RWPE1 (cell line): ENCODE measurements around the gene PDZRN4.
"Not testable (repeated sequence)": the region's sequence is repeated elsewhere in the genome, so short reads cannot be mapped to it uniquely, and the experiment has no call there.

Source experiments
- CTCF ChIA-PET: fragments of 350-600 bp; sonication (Branson Sonifier 250); formaldehyde crosslinking; extraction: SDS; loops from one replicate; lab custom pipeline; 2021; lab: Yijun Ruan, JAX
- POLR2A ChIA-PET: fragments of 400-600 bp; formaldehyde crosslinking; extraction: SDS; loops from one replicate; lab custom pipeline; 2020; ENCODE audit warnings: antibody characterized with exemption; ENCODE audit not compliant: low non-redundant PET; lab: Yijun Ruan, JAX
- DNase-seq: peaks from one replicate; pipeline ENCODE4 v3.0.0; 2012; ENCODE audit warnings: low spot score
- H3K27ac ChIP-seq: fragments of 450-650 bp; 2 replicates; pipeline ENCODE4 v1.5.1; 2017
- TF ChIP-seq, protein P1 (sequence below): fragments of 450-650 bp; conservative IDR thresholded peaks from 2 replicates; pipeline ENCODE4 v1.5.1; 2017; ENCODE audit warnings: low read depth, mild to moderate bottlenecking

The PDZRN4 gene

DNA sequence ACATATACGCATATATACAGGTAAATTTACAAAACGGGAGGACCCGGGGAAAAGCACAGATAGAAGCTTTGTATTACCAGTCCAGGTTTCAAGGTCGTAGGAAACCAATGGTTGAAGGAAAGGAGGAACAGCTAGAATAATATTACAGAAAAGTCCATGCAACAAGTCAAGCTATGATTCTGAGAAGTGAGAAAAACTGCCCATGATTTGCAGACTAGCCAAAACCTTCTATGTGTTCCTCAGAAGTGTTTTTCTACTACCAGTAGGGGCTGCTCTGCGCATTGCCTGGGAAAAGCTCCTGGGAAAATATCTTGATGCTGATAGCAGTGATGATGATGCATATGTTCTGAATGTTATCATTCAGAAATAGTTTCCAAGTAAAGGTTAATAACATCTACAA lies 2.2 kb downstream of the PDZRN4 start:
- no peak for DNase-seq
- CTCF ChIA-PET: interaction anchor here (0.5 to 0.7 kb wide), 4 partner anchors 307 to 936 kb away, joined by 3 to 4 read pairs (median 3); no protein-coding TSS in a partner anchor
- no peak overlapping the region for H3K27ac ChIP-seq
- TF ChIP-seq, protein P1, sequence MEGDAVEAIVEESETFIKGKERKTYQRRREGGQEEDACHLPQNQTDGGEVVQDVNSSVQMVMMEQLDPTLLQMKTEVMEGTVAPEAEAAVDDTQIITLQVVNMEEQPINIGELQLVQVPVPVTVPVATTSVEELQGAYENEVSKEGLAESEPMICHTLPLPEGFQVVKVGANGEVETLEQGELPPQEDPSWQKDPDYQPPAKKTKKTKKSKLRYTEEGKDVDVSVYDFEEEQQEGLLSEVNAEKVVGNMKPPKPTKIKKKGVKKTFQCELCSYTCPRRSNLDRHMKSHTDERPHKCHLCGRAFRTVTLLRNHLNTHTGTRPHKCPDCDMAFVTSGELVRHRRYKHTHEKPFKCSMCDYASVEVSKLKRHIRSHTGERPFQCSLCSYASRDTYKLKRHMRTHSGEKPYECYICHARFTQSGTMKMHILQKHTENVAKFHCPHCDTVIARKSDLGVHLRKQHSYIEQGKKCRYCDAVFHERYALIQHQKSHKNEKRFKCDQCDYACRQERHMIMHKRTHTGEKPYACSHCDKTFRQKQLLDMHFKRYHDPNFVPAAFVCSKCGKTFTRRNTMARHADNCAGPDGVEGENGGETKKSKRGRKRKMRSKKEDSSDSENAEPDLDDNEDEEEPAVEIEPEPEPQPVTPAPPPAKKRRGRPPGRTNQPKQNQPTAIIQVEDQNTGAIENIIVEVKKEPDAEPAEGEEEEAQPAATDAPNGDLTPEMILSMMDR: peak; percentile 22; the same call in 1 of the 2 replicates
- POLR2A ChIA-PET: no interaction called here

DNA sequence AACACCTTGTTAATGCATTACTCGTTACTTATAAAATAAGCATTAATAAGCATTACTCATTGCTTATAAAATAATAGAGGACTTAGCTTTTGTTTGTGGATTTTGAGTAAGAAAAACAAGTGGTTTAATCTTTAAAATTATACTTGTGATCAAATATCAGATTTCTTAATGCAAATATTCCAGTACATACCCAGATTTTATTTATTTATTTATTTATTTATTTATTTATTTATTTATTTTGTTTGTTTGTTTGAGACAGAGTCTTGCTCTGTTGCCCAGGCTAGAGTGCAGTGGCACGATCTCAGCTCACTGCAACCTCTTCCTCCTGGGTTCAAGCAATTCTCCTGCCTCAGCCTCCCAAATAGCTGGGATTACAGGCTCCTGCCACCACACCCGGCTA lies 3.4 kb downstream of the PDZRN4 start:
- POLR2A ChIA-PET, DNase-seq, CTCF ChIA-PET, H3K27ac ChIP-seq: not testable (repeated sequence)

DNA sequence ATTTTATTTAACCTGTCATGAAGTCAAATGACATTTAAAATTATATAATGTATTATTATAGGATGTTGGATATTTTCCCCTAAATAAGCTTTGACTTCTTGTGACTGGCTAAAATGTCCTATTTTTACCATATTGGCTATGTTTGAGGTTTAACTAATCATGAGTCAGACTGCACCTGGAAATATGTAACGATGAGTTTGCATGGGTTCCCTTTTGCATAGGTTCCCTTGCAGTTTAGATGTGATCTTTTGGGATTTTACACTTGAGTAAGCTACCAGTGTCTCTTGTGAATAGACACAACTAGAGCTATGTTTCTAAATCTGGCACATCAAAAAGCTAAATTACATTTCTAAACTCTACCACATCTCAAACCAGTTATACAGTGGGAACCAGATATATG lies 5.2 kb downstream of the PDZRN4 start:
- TF ChIP-seq, protein P1: no peak
- POLR2A ChIA-PET: no interaction called here
- no peak for DNase-seq
- H3K27ac ChIP-seq: no peak overlapping the region
- CTCF ChIA-PET: interaction anchor here (0.6 to 0.7 kb wide), 3 partner anchors 15 to 79 kb away, joined by 3 to 5 read pairs (median 4); no protein-coding TSS in a partner anchor

DNA sequence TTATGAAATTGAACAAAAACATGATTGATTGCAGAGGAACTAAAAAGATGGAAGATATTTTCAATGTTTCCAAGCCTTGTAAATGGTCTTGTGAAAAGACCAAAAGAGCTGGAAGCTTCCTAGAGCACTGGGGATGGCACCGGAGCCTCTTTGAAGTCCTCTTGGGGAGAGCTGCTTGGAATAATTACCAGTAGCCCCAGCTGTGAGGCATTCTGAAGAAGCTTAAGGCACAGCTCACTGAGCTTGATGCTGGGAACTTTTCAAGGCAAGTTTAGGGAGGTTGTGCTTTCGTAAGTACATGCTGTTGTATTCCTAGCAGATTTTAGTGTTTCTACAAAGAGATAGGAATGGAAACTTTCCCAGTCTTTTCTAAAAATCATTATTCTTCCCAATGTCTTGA lies 13.9 kb downstream of the PDZRN4 start:
- DNase-seq: no peak
- ChIA-PET CTCF (no interaction called here), POLR2A (no interaction called here)
- H3K27ac ChIP-seq: no peak overlapping the region
- TF ChIP-seq, protein P1: no peak

DNA sequence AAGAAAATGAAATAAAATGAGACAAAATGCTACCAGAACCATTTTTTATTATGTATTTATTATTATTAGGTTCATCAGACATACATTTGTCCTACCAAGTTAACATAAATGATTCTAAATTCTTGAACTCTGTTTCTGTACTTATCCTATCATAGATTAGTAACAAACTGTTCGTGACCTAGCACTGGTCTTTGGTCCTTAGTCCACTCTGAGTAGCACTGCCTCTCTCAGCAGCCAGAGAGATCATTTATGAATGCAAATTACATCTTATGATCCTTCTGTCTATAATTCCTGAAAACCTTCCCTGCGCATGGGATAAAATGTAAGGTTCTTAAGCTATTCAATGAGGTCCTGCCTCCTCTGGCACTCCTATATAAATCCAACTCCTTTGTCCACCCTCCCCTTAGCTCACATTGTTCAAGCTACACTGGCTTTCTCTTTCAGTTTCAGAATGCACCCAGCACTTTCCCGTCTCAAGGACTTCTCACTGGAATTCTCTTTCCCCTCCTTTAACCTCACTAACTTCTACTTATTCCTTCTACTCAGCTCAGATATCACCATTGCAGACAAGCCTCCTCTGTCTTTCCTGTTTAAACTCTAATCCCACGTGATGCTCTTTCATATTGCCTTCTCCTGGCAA lies 17.1 kb downstream of the PDZRN4 start:
- ChIA-PET CTCF (no interaction called here), POLR2A (no interaction called here)
- TF ChIP-seq, protein P1: no peak
- no peak for DNase-seq
- H3K27ac ChIP-seq: no peak overlapping the region

DNA sequence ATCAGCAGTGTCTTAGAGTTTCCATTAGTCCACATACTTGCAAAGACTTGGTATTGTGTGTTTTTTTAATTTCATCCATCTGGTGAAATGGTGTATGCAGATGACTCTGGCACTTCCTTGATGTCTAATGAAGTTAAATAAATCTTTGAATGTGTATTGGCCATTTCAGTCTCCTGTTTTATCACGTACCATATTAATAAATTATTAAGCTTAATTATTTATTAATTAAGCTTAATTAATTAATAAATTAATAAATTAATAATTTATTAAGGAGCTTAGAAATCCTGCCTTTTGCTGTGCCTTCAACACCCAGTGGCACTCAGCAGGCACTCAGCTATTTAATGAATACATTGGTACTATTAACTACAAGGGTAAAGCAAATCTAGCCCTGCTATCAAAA lies 18.2 kb downstream of the PDZRN4 start:
- DNase-seq: no peak
- POLR2A ChIA-PET: no interaction called here
- CTCF ChIA-PET: no interaction called here
- TF ChIP-seq, protein P1: no peak
- no peak overlapping the region for H3K27ac ChIP-seq

DNA sequence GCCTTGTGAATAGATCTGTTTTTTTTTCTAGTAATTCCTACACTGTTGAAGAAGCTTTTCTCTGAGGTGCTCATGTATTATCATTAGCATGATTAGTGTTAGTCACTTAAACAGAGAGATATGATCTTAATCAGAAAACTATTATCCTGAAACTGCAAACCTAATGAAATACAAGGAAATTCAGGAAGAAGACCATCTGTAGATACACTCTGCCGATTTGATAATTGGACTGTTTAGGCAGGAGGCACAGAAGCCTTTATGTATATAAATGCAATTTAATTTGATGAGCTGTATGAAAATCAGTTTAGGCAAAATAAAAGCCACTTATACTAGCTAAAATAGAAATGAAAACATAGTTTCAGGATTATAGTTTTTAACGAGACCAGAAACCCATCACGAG lies 23.3 kb downstream of the PDZRN4 start:
- TF ChIP-seq, protein P1: no peak
- H3K27ac ChIP-seq: no peak overlapping the region
- ChIA-PET POLR2A (no interaction called here), CTCF (no interaction called here)
- DNase-seq: no peak
